ENCODE data around the gene DUS1L. TPM values are rescaled to one million over a fixed set of nuclear protein-coding genes. Genes with fewer than 3 reads are reported as not detected.

The DUS1L gene
- total RNA-seq, 4 donors from 2014 or later: 30.2 to 70.6 (median 46.5) TPM

GRCh38 chr17:82047914-82048570 lies 17.6 kb downstream of the DUS1L start:
- no peak for DNase-seq
- Histone ChIP-seq H3K27me3 (no peaks in the 10 kb centered on the region), H3K27ac (no peak overlapping the region), H3K36me3 (no peaks in the 10 kb centered on the region), H3K4me3 (no peak overlapping the region), H3K4me1 (peaks cover 0 to 18% of the 10 kb centered on the region in 2 donors), H3K9me3 (no peaks in the 10 kb centered on the region)
- TF ChIP-seq CTCF (IDR thresholded peaks at IDR 0.05) (no peak), POLR2A (IDR thresholded peaks at IDR 0.05) (no peak)
- intact Hi-C loops (cut with DNase I; ENCODE audit: low total_unique reads): no loop called here

GRCh38 chr17:82047379-82047778 lies 18.2 kb downstream of the DUS1L start:
- Histone ChIP-seq H3K4me1 (peaks cover 0 to 11% of the 10 kb centered on the region in 2 donors), H3K36me3 (no peaks in the 10 kb centered on the region), H3K9me3 (no peaks in the 10 kb centered on the region), H3K4me3 (no peak overlapping the region), H3K27ac (no peak overlapping the region), H3K27me3 (no peaks in the 10 kb centered on the region)
- TF ChIP-seq POLR2A (IDR thresholded peaks at IDR 0.05) (no peak), CTCF (IDR thresholded peaks at IDR 0.05) (no peak)
- intact Hi-C loops (cut with DNase I; ENCODE audit: low total_unique reads): no loop called here
- DNase-seq: no peak

GRCh38 chr17:82046903-82047302 lies 18.7 kb downstream of the DUS1L start:
- intact Hi-C loops (cut with DNase I; ENCODE audit: low total_unique reads): no loop called here
- no peak overlapping the region for H3K4me3 ChIP-seq
- H3K27ac ChIP-seq: no peak overlapping the region
- no peak for TF ChIP-seq POLR2A (IDR thresholded peaks at IDR 0.05)
- TF ChIP-seq CTCF (IDR thresholded peaks at IDR 0.05): no peak
- H3K9me3 ChIP-seq: no peaks in the 10 kb centered on the region
- no peaks in the 10 kb centered on the region for H3K27me3 ChIP-seq
- no peak for DNase-seq
- H3K36me3 ChIP-seq: no peaks in the 10 kb centered on the region
- peaks cover 0 to 11% of the 10 kb centered on the region in 2 donors for H3K4me1 ChIP-seq

GRCh38 chr17:82045936-82046484 lies 19.6 kb downstream of the DUS1L start:
- Histone ChIP-seq H3K9me3 (no peaks in the 10 kb centered on the region), H3K4me3 (no peak overlapping the region), H3K36me3 (no peaks in the 10 kb centered on the region), H3K27ac (no peak overlapping the region), H3K27me3 (no peaks in the 10 kb centered on the region), H3K4me1 (peaks cover 0 to 11% of the 10 kb centered on the region in 2 donors)
- no peak for DNase-seq
- TF ChIP-seq CTCF (IDR thresholded peaks at IDR 0.05): no peak
- no peak for TF ChIP-seq POLR2A (IDR thresholded peaks at IDR 0.05)
- intact Hi-C loops (cut with DNase I; ENCODE audit: low total_unique reads): no loop called here

GRCh38 chr17:82043507-82043906 lies 22.1 kb downstream of the DUS1L start:
- no peaks in the 10 kb centered on the region for H3K36me3 ChIP-seq
- intact Hi-C loops (cut with DNase I; ENCODE audit: low total_unique reads): no loop called here
- no peak overlapping the region for H3K4me3 ChIP-seq

More at GRCh38 chr17:82043507-82043906, 22.1 kb downstream of the DUS1L start:
- Histone ChIP-seq H3K4me1 (no peaks in the 10 kb centered on the region), H3K9me3 (no peaks in the 10 kb centered on the region), H3K27ac (no peak overlapping the region), H3K27me3 (no peaks in the 10 kb centered on the region)
- DNase-seq: no peak
- TF ChIP-seq CTCF (IDR thresholded peaks at IDR 0.05) (no peak), POLR2A (IDR thresholded peaks at IDR 0.05) (no peak)

All from uterus (tissue), 4 donors.